ENCODE measurements around the gene PTPRK. TPM values are rescaled to one million over a fixed set of nuclear protein-coding genes. Genes with fewer than 3 reads are reported as not detected.

The PTPRK gene
- total and polyA plus RNA-seq, 12 donors = 7.5 to 47.7 (median 35.7) TPM

GRCh38 chr6:128152551-128152950 is 367.8 kb downstream of the PTPRK start:
- ATAC-seq (no peak), DNase-seq (no peak)
- 72 to 79% methylated on average over 4 of the region's 4 CpGs for WGBS, 2 donors
- Histone ChIP-seq H3K9me3 (no peaks in the 10 kb centered on the region), H3K4me3 (no peak overlapping the region), H3K27ac (no peak overlapping the region), H3K4me1 (no peaks in the 10 kb centered on the region), H3K36me3 (no peaks in the 10 kb centered on the region), H3K27me3 (no peaks in the 10 kb centered on the region)
- TF ChIP-seq, protein P1, sequence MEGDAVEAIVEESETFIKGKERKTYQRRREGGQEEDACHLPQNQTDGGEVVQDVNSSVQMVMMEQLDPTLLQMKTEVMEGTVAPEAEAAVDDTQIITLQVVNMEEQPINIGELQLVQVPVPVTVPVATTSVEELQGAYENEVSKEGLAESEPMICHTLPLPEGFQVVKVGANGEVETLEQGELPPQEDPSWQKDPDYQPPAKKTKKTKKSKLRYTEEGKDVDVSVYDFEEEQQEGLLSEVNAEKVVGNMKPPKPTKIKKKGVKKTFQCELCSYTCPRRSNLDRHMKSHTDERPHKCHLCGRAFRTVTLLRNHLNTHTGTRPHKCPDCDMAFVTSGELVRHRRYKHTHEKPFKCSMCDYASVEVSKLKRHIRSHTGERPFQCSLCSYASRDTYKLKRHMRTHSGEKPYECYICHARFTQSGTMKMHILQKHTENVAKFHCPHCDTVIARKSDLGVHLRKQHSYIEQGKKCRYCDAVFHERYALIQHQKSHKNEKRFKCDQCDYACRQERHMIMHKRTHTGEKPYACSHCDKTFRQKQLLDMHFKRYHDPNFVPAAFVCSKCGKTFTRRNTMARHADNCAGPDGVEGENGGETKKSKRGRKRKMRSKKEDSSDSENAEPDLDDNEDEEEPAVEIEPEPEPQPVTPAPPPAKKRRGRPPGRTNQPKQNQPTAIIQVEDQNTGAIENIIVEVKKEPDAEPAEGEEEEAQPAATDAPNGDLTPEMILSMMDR (IDR thresholded peaks at IDR 0.05) = no peak
- intact Hi-C loops (cut with DNase I) = no loop called here

- H3K4me3 ChIP-seq = no peak overlapping the region
- H3K4me1 ChIP-seq = no peaks in the 10 kb centered on the region
- 86 to 87% methylated on average over 5 of the region's 5 CpGs for WGBS, 2 donors
- no peak overlapping the region for H3K27ac ChIP-seq
- intact Hi-C loops (cut with DNase I) = no loop called here
- TF ChIP-seq, protein P1 (IDR thresholded peaks at IDR 0.05) = no peak
- H3K36me3 ChIP-seq = no peaks in the 10 kb centered on the region
- H3K9me3 ChIP-seq = no peaks in the 10 kb centered on the region
- ATAC-seq (no peak), DNase-seq (no peak)
- no peaks in the 10 kb centered on the region for H3K27me3 ChIP-seq
These were observed 370.0 kb downstream of the PTPRK start for GRCh38 chr6:128150376-128150775.

GRCh38 chr6:128149796-128150195 is 370.6 kb downstream of the PTPRK start:
- TF ChIP-seq, protein P1 (IDR thresholded peaks at IDR 0.05) = no peak
- no peak for ATAC-seq
- no peaks in the 10 kb centered on the region for H3K4me1 ChIP-seq
- DNase-seq = no peak
- intact Hi-C loops (cut with DNase I) = no loop called here
- no peaks in the 10 kb centered on the region for H3K27me3 ChIP-seq
- H3K4me3 ChIP-seq = no peak overlapping the region
- no peaks in the 10 kb centered on the region for H3K36me3 ChIP-seq
- 96 to 97% methylated on average over 1 of the region's 1 CpG for WGBS, 2 donors
- H3K27ac ChIP-seq = no peak overlapping the region
- no peaks in the 10 kb centered on the region for H3K9me3 ChIP-seq

- ATAC-seq (no peak), DNase-seq (no peak)
- Histone ChIP-seq H3K27ac (no peak overlapping the region), H3K4me1 (peaks cover 0 to 6% (median 2%) of the 10 kb centered on the region in 9 donors), H3K27me3 (no peaks in the 10 kb centered on the region), H3K36me3 (no peaks in the 10 kb centered on the region), H3K4me3 (no peak overlapping the region), H3K9me3 (no peaks in the 10 kb centered on the region)
- WGBS, 2 donors = 83 to 89% methylated on average over 1 of the region's 1 CpG
- TF ChIP-seq, protein P1 (IDR thresholded peaks at IDR 0.05) = no peak
- intact Hi-C loops (cut with DNase I) = no loop called here
These were observed 376.1 kb downstream of the PTPRK start for GRCh38 chr6:128144320-128144719.

GRCh38 chr6:128141932-128142331 is 378.5 kb downstream of the PTPRK start:
- Histone ChIP-seq H3K4me1 (peaks cover 0 to 25% (median 12%) of the 10 kb centered on the region in 9 donors), H3K9me3 (no peaks in the 10 kb centered on the region), H3K27ac (no peak overlapping the region), H3K27me3 (no peaks in the 10 kb centered on the region), H3K4me3 (no peak overlapping the region), H3K36me3 (no peaks in the 10 kb centered on the region)
- no peak for ATAC-seq
- no peak for DNase-seq
- intact Hi-C loops (cut with DNase I) = no loop called here
- TF ChIP-seq, protein P1 (IDR thresholded peaks at IDR 0.05) = no peak
